ENCODE results near the gene GGT6.

Gene GGT6

GRCh38 chr17:4527566-4528125, 32.7 kb downstream of the GGT6 start:
- DNase-seq: peak in 1 of 56 donors; percentile 8

GRCh38 chr17:4527134-4527533, 33.2 kb downstream of the GGT6 start:
- no peak for DNase-seq

GRCh38 chr17:4525691-4526397, 34.5 kb downstream of the GGT6 start:
- no peak for DNase-seq

GRCh38 chr17:4523946-4524345, 36.4 kb downstream of the GGT6 start:
- no peak for DNase-seq

GRCh38 chr17:4522661-4523060, 37.7 kb downstream of the GGT6 start:
- no peak for DNase-seq

GRCh38 chr17:4520894-4521600, 39.3 kb downstream of the GGT6 start:
- DNase-seq: no peak

GRCh38 chr17:4520060-4520893, 40.1 kb downstream of the GGT6 start:
- no peak for DNase-seq

- peak in 22 of 56 donors; percentile 14 to 72 (median 48) for DNase-seq
Observed at GRCh38 chr17:4519361-4519788, 41.0 kb downstream of the GGT6 start.

- DNase-seq: peak in 2 of 56 donors; percentile 36 to 51
Observed at GRCh38 chr17:4518901-4519300, 41.5 kb downstream of the GGT6 start.

GRCh38 chr17:4516735-4517134, 43.6 kb downstream of the GGT6 start:
- no peak for DNase-seq

GRCh38 chr17:4515501-4515900, 44.9 kb downstream of the GGT6 start:
- DNase-seq: no peak

GRCh38 chr17:4514779-4515178, 45.6 kb downstream of the GGT6 start:
- no peak for DNase-seq

- DNase-seq: no peak
Observed at GRCh38 chr17:4514206-4514605, 46.2 kb downstream of the GGT6 start.

- no peak for DNase-seq
Observed at GRCh38 chr17:4513113-4514032, 47.0 kb downstream of the GGT6 start.

GRCh38 chr17:4512156-4513112, 47.9 kb downstream of the GGT6 start:
- DNase-seq: no peak

- peak in 2 of 56 donors; percentile 21 to 25 for DNase-seq
Observed at GRCh38 chr17:4511199-4511932, 49.0 kb downstream of the GGT6 start.

GRCh38 chr17:4510618-4510941, 49.8 kb downstream of the GGT6 start:
- DNase-seq: no peak

- no peak for DNase-seq
Observed at GRCh38 chr17:4509923-4510617, 50.3 kb downstream of the GGT6 start.
